Loucy (cell line): ENCODE data around the gene DIP2B.

Experiments
- CTCF ChIP-seq: fragments of 200-600 bp; sonication (generic); conservative IDR thresholded peaks from 2 replicates; pipeline ENCODE4 v1.5.1; 2014; ENCODE audit warnings: mild to moderate bottlenecking, antibody characterized with exemption, low read length
- EZH2phosphoT487 ChIP-seq: fragments of 200-600 bp; IDR thresholded peaks from 2 replicates; pipeline ENCODE4 v1.6.1; 2018; ENCODE audit warnings: antibody characterized with exemption, mild to moderate bottlenecking, moderate library complexity, borderline replicate concordance

DNA sequence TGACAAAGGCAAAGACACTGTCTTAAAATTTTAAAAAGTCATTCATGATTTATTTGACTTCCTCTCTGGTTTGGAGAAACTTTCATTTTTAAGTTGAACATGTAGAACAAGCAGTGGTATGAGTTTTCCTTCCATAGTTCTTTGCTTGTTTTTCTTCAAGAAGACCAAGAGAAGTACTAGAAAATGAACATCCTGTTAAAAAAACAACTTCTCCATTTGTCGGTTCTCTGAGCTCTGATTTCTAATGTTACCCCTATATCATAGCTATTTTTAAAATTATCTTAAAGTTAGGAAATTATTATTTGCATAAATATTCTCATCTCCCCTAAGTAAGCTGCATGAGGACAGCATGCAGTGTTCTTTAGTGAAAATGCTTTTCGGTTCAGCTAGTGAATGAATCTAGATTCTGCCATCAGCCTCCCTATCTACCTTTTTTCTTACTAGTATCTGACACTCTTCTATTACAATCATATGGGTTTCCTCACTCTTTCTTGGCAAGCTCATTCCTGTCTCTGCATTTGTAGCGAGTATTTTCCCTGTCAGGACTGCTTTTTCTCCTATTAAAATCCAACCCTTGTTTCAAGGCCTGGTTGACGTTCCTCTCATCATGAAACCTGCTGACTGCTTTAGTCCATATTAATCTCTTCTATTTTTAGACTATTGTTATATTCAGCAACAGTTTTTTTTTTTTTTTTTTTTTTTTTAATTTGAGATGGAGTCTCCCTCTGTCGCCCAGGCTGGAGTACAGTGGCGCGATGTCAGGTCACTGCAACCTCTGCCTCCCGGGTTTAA lies 15.8 kb downstream of the DIP2B start:
- no peak for TF ChIP-seq CTCF
- no peak for TF ChIP-seq EZH2phosphoT487
